Neutrophil (primary cell): ENCODE data around the gene AMIGO1.
A peak's percentile ranks its signal among the peaks of the same experiment; 100 is the strongest.

ENCODE experiments used
- H3K27ac ChIP-seq: fragments of 200-600 bp; sonication (generic); 2 replicates; pipeline ENCODE4 v1.5.1; 2016; ENCODE audit warnings: mild to moderate bottlenecking, moderate library complexity
- H3K27me3 ChIP-seq: fragments of 200-600 bp; sonication (generic); 2 replicates; pipeline ENCODE4 v1.6.0; 2016; ENCODE audit warnings: mild to moderate bottlenecking
- H3K36me3 ChIP-seq: fragments of 200-600 bp; sonication (generic); 2 replicates; pipeline ENCODE4 v1.5.1; 2017
- H3K4me1 ChIP-seq, 2 experiments: fragments of 200-600 bp in 1 of 2; sonication (generic) in 1 of 2; 1 replicate in 1 of 2; 2 replicates in 1 of 2; pipeline versions ENCODE4 v1.5.1 to v1.6.1; 2013 to 2016; ENCODE audit warnings: low read depth in 1 of 2, low read length in 1 of 2, mild to moderate bottlenecking in 1 of 2, moderate library complexity in 1 of 2; ENCODE audit not compliant: control insufficient read depth in 1 of 2, insufficient read depth in 1 of 2
- H3K4me3 ChIP-seq, 2 experiments: fragments of 200-600 bp in 1 of 2; sonication (generic) in 1 of 2; 1 replicate in 1 of 2; 2 replicates in 1 of 2; pipeline ENCODE4 v1.5.1; 2013 to 2016; ENCODE audit warnings: low read depth in 1 of 2, low read length in 1 of 2, mild to moderate bottlenecking in 1 of 2, moderate library complexity in 1 of 2
- H3K9me3 ChIP-seq: fragments of 200-600 bp; sonication (generic); 2 replicates; pipeline ENCODE4 v1.5.1; 2016
- TF ChIP-seq, protein P1 (sequence below): fragments of 200-600 bp; sonication (generic); IDR thresholded peaks from 2 replicates; pipeline ENCODE4 v1.5.1; 2016; ENCODE audit warnings: antibody characterized with exemption

Gene AMIGO1

DNA sequence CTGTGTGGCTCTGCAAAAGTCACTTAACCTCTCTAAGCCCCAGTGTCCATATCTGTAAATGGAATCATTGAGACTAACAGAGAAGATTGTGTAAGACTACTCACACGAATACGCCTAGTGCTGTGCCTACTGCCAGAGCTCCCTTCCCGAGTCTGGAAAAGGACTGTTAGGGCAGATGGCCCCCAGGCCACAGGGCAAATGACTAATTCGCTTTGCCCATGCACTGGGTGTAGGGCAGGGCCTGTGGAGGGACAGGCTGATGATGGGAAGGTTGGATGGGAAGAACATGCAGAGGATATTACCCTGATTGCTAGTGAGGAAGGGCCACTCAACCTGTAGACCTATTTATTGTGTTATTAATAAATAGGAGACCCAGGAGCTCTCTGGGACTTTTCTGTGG, 26.0 kb upstream of the AMIGO1 start:
- Histone ChIP-seq H3K9me3 (no peaks in the 10 kb centered on the region), H3K4me1 (peaks cover 9% of the 10 kb centered on the region in 2 experiments), H3K27me3 (no peaks in the 10 kb centered on the region), H3K4me3 (no peak overlapping the region), H3K27ac (no peak overlapping the region), H3K36me3 (no peaks in the 10 kb centered on the region)
- TF ChIP-seq, protein P1, sequence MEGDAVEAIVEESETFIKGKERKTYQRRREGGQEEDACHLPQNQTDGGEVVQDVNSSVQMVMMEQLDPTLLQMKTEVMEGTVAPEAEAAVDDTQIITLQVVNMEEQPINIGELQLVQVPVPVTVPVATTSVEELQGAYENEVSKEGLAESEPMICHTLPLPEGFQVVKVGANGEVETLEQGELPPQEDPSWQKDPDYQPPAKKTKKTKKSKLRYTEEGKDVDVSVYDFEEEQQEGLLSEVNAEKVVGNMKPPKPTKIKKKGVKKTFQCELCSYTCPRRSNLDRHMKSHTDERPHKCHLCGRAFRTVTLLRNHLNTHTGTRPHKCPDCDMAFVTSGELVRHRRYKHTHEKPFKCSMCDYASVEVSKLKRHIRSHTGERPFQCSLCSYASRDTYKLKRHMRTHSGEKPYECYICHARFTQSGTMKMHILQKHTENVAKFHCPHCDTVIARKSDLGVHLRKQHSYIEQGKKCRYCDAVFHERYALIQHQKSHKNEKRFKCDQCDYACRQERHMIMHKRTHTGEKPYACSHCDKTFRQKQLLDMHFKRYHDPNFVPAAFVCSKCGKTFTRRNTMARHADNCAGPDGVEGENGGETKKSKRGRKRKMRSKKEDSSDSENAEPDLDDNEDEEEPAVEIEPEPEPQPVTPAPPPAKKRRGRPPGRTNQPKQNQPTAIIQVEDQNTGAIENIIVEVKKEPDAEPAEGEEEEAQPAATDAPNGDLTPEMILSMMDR, result no peak

DNA sequence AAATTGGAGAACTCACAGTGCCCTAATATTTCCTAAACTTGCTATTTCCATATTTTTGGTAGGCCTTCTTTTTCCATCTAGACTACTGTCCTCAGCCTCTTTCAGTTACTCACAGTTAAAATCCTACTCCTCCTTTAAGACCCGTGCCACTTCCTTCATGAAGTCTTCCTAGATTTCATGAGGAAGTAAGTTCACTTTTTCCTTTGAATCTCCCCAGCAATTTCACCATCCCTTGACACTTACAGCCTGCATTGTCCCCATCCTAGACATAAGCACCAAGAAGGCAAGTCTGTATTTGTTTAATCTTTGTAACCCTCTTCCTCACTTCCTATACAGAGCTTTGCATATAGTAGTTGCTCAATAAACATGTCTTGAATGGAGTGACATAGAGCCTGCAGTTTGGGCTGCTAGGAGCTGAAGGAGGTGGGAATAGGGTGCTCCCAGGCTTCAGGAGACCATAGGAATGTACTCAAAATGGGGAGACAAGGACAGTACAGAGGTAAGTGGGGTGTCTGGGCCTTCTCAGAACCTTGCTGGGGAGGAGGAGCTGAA, 24.9 kb upstream of the AMIGO1 start:
- Histone ChIP-seq H3K4me3 (no peak overlapping the region), H3K27ac (no peak overlapping the region), H3K4me1 (peaks cover 9% of the 10 kb centered on the region in 2 experiments), H3K36me3 (no peaks in the 10 kb centered on the region), H3K27me3 (no peaks in the 10 kb centered on the region), H3K9me3 (no peaks in the 10 kb centered on the region)
- TF ChIP-seq, protein P1, result no peak

GRCh38 chr1:109532365-109533136, 23.0 kb upstream of the AMIGO1 start:
- Histone ChIP-seq H3K4me3 (peak overlapping the region in 1 of 2 experiments; percentile 14), H3K36me3 (no peaks in the 10 kb centered on the region), H3K27me3 (no peaks in the 10 kb centered on the region), H3K9me3 (no peaks in the 10 kb centered on the region), H3K4me1 (peaks cover 9% of the 10 kb centered on the region in 2 experiments), H3K27ac (no peak overlapping the region)
- TF ChIP-seq, protein P1, result peak; percentile 95

- peak overlapping the region in 1 of 2 experiments; percentile 14 for H3K4me3 ChIP-seq
- no peak overlapping the region for H3K27ac ChIP-seq
- H3K9me3 ChIP-seq, result no peaks in the 10 kb centered on the region
- H3K27me3 ChIP-seq, result no peaks in the 10 kb centered on the region
- TF ChIP-seq, protein P1, result no peak
- no peaks in the 10 kb centered on the region for H3K36me3 ChIP-seq
- H3K4me1 ChIP-seq, result peaks cover 9% of the 10 kb centered on the region in 2 experiments
Measured at GRCh38 chr1:109531826-109532364, 22.4 kb upstream of the AMIGO1 start.

DNA sequence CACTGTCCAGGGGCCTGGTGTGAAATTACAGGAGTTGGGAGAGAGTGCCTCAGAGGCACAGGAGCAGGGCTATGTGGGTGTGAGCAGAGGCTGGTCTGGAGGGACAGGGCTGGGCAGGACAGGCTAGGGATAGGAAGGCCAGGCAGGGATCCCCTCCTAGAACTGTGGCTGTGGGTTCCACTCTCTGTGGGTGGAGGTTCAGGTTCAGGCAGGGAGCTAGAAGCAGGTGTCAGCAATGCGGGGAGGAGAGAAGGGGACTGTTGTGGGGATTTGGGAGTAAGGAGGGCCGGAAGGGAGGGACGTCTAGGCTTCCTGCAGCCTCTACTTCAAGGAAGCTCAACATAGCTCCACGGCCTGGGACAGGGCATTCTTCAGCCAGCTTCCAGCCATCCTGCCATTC, 21.9 kb upstream of the AMIGO1 start:
- TF ChIP-seq, protein P1, result no peak
- Histone ChIP-seq H3K36me3 (no peaks in the 10 kb centered on the region), H3K27me3 (no peaks in the 10 kb centered on the region), H3K9me3 (no peaks in the 10 kb centered on the region), H3K4me1 (peaks cover 9% of the 10 kb centered on the region in 2 experiments), H3K27ac (no peak overlapping the region), H3K4me3 (no peak overlapping the region)
